Endothelial cell of umbilical vein (primary cell): ENCODE measurements around the gene SLFNL1. TPM values are rescaled to one million over a fixed set of nuclear protein-coding genes. Genes with fewer than 3 reads are reported as not detected.

Experiments
- BruUV-seq: library from RNA; stranded (reverse); fragments of 400-500 nt; replicated peaks from 2 replicates; lab custom pipeline; 2021; lab: Mats Ljungman, UMichigan
- CTCF ChIA-PET: fragments of 300-600, 350-600 bp; sonication (Branson Sonifier 250); formaldehyde crosslinking; loops from one replicate; lab custom pipeline; 2021; ENCODE audit warnings: antibody characterized with exemption, inconsistent platforms; lab: Charles Lee
- POLR2A ChIA-PET: fragments of 300-600, 350-600 bp; sonication (Branson Sonifier 250); formaldehyde crosslinking; loops from one replicate; lab custom pipeline; 2021; ENCODE audit warnings: antibody characterized with exemption, inconsistent platforms; lab: Charles Lee
- DNase-seq: peaks from one replicate; pipeline ENCODE4 v3.0.0-alpha.2; 2011; ENCODE audit warnings: low read depth, low spot score
- FAIRE-seq: peaks from 2 replicates; lab custom pipeline; 2011; peaks lifted over from hg19 to GRCh38; lab: Jason Lieb, UNC
- H2AFZ ChIP-seq: 2 replicates; pipeline ENCODE4 v1.6.0; 2012; ENCODE audit warnings: low read depth, low read length, control low read depth, inconsistent platforms
- H3K27ac ChIP-seq: 2 replicates; pipeline ENCODE4 v1.5.1; 2011; ENCODE audit warnings: low read depth, mild to moderate bottlenecking, control low read depth, low read length, moderate library complexity; ENCODE audit not compliant: insufficient read depth
- H3K27me3 ChIP-seq, 2 experiments: 2 replicates each; pipeline versions ENCODE4 v1.6.0 to v1.6.1; 2011; ENCODE audit warnings: low read length in 2 of 2, mixed read lengths in 1 of 2; ENCODE audit not compliant: control insufficient read depth in 2 of 2, insufficient read depth in 2 of 2
- H3K36me3 ChIP-seq, 2 experiments: 2 replicates in 1 of 2; 3 replicates in 1 of 2; pipeline ENCODE4 v1.5.1; 2011; ENCODE audit warnings: low read length in 2 of 2, mild to moderate bottlenecking in 1 of 2, moderate library complexity in 1 of 2; ENCODE audit not compliant: control insufficient read depth in 2 of 2, insufficient read depth in 2 of 2; ENCODE audit errors: extremely low read depth in 1 of 2
- H3K4me1 ChIP-seq: 3 replicates; pipeline ENCODE4 v1.5.1; 2011; ENCODE audit warnings: mild to moderate bottlenecking, low read length; ENCODE audit not compliant: control insufficient read depth, insufficient read depth; ENCODE audit errors: extremely low read depth
- H3K4me2 ChIP-seq: 2 replicates; pipeline ENCODE4 v1.6.1; 2011; ENCODE audit warnings: low read length, control low read depth, mixed read lengths; ENCODE audit not compliant: insufficient read depth
- H3K4me3 ChIP-seq, 3 experiments: fragments of 200-600 bp in 1 of 3; sonication (generic), shearing (Covaris generic) in 1 of 3; replicated peaks in 1 of 3; 2 replicates each; pipeline ENCODE4 v1.5.1; 2011 to 2016; ENCODE audit warnings: control low read depth in 3 of 3, low read length in 3 of 3, mild to moderate bottlenecking in 2 of 3, inconsistent platforms in 1 of 3, low read depth in 1 of 3, moderate library complexity in 1 of 3; ENCODE audit not compliant: insufficient read depth in 1 of 3
- H3K79me2 ChIP-seq: 2 replicates; pipeline ENCODE4 v1.6.0; 2012; ENCODE audit warnings: low read length, inconsistent platforms; ENCODE audit not compliant: control insufficient read depth, insufficient read depth
- H3K9ac ChIP-seq: replicated peaks from 2 replicates; pipeline ENCODE3; 2011; ENCODE audit warnings: low read length, control low read depth; ENCODE audit not compliant: insufficient read depth; ENCODE audit errors: extremely low read depth
- H3K9me1 ChIP-seq: replicated peaks from 3 replicates; pipeline ENCODE4 v1.6.0; 2011; ENCODE audit warnings: mild to moderate bottlenecking, low read length; ENCODE audit not compliant: control insufficient read depth, insufficient read depth; ENCODE audit errors: extremely low read depth
- H3K9me3 ChIP-seq: replicated peaks from 2 replicates; pipeline ENCODE4 v1.5.1; 2012; ENCODE audit warnings: low read length, inconsistent platforms; ENCODE audit not compliant: control insufficient read depth, insufficient read depth
- H4K20me1 ChIP-seq: replicated peaks from 2 replicates; pipeline ENCODE3; 2011; ENCODE audit warnings: mild to moderate bottlenecking, low read length; ENCODE audit not compliant: control insufficient read depth, insufficient read depth; ENCODE audit errors: extremely low read depth
- EZH2 ChIP-seq: IDR thresholded peaks from 2 replicates; pipeline ENCODE4 v1.6.1; 2012; ENCODE audit warnings: borderline replicate concordance, low read depth, mild to moderate bottlenecking, moderate library complexity, low read length, inconsistent platforms; ENCODE audit not compliant: severe bottlenecking
- FOS ChIP-seq: IDR thresholded peaks from 2 replicates; pipeline ENCODE4 v1.6.1; 2011; ENCODE audit warnings: mild to moderate bottlenecking, low read length, moderate library complexity, borderline replicate concordance; ENCODE audit not compliant: insufficient read depth
- GATA2 ChIP-seq: IDR thresholded peaks from 2 replicates; pipeline ENCODE4 v1.7.0; 2011; ENCODE audit warnings: low read depth, mild to moderate bottlenecking, moderate library complexity, mixed read lengths, low read length; ENCODE audit not compliant: insufficient read length, insufficient read depth
- JUN ChIP-seq: IDR thresholded peaks from 2 replicates; pipeline ENCODE4 v1.6.1; 2011; ENCODE audit warnings: borderline replicate concordance, low read depth; ENCODE audit not compliant: insufficient read length, insufficient read depth
- MYC ChIP-seq: IDR thresholded peaks from one replicate; pipeline ENCODE4 v1.6.1; 2011; ENCODE audit warnings: mild to moderate bottlenecking, low read depth, low read length
- POLR2A ChIP-seq: IDR thresholded peaks from 2 replicates; pipeline ENCODE4 v1.6.1; 2012; ENCODE audit warnings: low read depth, mild to moderate bottlenecking, control low read depth, low read length
- POLR2AphosphoS5 ChIP-seq: IDR thresholded peaks from 2 replicates; pipeline ENCODE4 v1.6.1; 2012; ENCODE audit warnings: low read depth, mild to moderate bottlenecking, control low read depth, low read length, moderate library complexity; ENCODE audit not compliant: insufficient read depth
- dilution Hi-C: fragments of 300-500 bp; cut with MboI; formaldehyde crosslinking; loops from one replicate; pipeline ENCODE4 v1.15.0; 2019; ENCODE audit warnings: low sequenced_read_pairs; ENCODE audit not compliant: extremely low pct_ligation_motif_present
- intact Hi-C: fragments of 100-400 bp; cut with micrococcal nuclease; formaldehyde crosslinking; loops from one replicate; pipeline ENCODE4 v1.10.0; 2022
- polyA plus RNA-seq, 4 experiments: library from polyadenylated mRNA; depleted of rRNA in 3 of 4; stranded (reverse) in 3 of 4; unstranded in 1 of 4; fragments of >200 nt; gene quantifications; 2 replicates each; pipeline versions ENCODE4 v1.2.1 to v1.2.3, GENCODE V29; 2011 to 2012; ENCODE audit warnings: missing spikeins in 1 of 4
- total RNA-seq: library from RNA; stranded (reverse); gene quantifications from 2 replicates; pipeline ENCODE4 v1.2.3, GENCODE V29; 2021
- TF ChIP-seq, protein P1 (sequence below), 2 donors: IDR thresholded peaks; 1 replicate in 1 of 2; 2 replicates in 1 of 2; pipeline ENCODE4 v1.5.1; 2011; ENCODE audit warnings: low read length in 2 of 2, mild to moderate bottlenecking in 2 of 2, moderate library complexity in 2 of 2, control low read depth in 1 of 2, inconsistent platforms in 1 of 2, low read depth in 1 of 2; ENCODE audit not compliant: insufficient read depth in 1 of 2; ENCODE audit errors: extremely low read depth in 1 of 2
- TF ChIP-seq, protein P2 (sequence below): IDR thresholded peaks from 2 replicates; pipeline ENCODE4 v1.6.1; 2011; ENCODE audit not compliant: insufficient read depth, insufficient read length

Gene SLFNL1
- total and polyA plus RNA-seq, 2 donors (not counting 3 experiments of a cell fraction or from before 2014, with no cell fraction given): 0.14 to 0.29 TPM

DNA sequence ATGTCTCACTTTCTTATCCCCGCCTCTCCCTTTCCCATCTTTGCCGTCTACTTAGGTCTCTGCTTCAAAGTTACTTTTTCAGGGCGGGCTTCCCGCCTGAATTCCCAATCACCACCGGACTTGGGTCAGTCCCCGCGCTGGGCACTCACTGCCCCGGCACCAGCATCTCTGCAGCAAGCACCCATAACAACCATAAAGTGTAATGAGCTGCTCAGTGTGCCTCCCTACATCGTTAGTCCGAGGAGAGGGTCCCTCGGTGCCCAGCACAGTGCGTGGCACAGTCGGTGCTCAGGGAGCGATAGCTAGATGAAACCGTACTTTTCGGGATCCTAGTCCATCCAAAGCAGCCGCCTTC lies 42.7 kb downstream of the SLFNL1 start:
- H3K79me2 ChIP-seq: peaks cover 39% of the 10 kb centered on the region
- H3K27ac ChIP-seq: peak overlapping the region; percentile 88
- H3K4me1 ChIP-seq: peaks cover 18% of the 10 kb centered on the region
- DNase-seq (no peak), FAIRE-seq (peak; percentile 4)
- no TSS peak for BruUV-seq
- no peaks in the 10 kb centered on the region for H3K36me3 ChIP-seq
- H3K4me2 ChIP-seq: peak overlapping the region; percentile 49
- H3K9ac ChIP-seq: peak overlapping the region; percentile 90
- H2AFZ ChIP-seq: peak overlapping the region; percentile 99
- CTCF ChIA-PET: interaction anchor here (1.4 to 1.7 kb wide), 3 partner anchors 8 to 26 kb away, joined by 3 to 7 read pairs (median 5); no protein-coding TSS in a partner anchor
- H3K9me1 ChIP-seq: no peaks in the 10 kb centered on the region
- H4K20me1 ChIP-seq: no peaks in the 10 kb centered on the region
- TF ChIP-seq MYC (no peak), JUN (no peak), POLR2A (no peak), EZH2 (no peak), FOS (no peak), GATA2 (no peak), POLR2AphosphoS5 (no peak)
- TF ChIP-seq, protein P1, sequence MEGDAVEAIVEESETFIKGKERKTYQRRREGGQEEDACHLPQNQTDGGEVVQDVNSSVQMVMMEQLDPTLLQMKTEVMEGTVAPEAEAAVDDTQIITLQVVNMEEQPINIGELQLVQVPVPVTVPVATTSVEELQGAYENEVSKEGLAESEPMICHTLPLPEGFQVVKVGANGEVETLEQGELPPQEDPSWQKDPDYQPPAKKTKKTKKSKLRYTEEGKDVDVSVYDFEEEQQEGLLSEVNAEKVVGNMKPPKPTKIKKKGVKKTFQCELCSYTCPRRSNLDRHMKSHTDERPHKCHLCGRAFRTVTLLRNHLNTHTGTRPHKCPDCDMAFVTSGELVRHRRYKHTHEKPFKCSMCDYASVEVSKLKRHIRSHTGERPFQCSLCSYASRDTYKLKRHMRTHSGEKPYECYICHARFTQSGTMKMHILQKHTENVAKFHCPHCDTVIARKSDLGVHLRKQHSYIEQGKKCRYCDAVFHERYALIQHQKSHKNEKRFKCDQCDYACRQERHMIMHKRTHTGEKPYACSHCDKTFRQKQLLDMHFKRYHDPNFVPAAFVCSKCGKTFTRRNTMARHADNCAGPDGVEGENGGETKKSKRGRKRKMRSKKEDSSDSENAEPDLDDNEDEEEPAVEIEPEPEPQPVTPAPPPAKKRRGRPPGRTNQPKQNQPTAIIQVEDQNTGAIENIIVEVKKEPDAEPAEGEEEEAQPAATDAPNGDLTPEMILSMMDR (IDR thresholded peaks at IDR 0.05; ENCODE audit: extremely low read depth in 1 of 2, insufficient read depth in 1 of 2, low read depth in 1 of 2, low read length in 2 of 2): no peak
- TF ChIP-seq, protein P2, sequence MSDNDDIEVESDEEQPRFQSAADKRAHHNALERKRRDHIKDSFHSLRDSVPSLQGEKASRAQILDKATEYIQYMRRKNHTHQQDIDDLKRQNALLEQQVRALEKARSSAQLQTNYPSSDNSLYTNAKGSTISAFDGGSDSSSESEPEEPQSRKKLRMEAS: no peak
- POLR2A ChIA-PET: interaction anchor here (0.9 kb wide), 1 partner anchor 121 kb away, joined by 3 read pairs; no protein-coding TSS in a partner anchor
- no peaks in the 10 kb centered on the region for H3K27me3 ChIP-seq
- intact Hi-C loops: loop anchor here (1.0 kb wide), 1 partner anchor 24 kb away; no protein-coding TSS in a partner anchor
- H3K9me3 ChIP-seq: no peaks in the 10 kb centered on the region
- dilution Hi-C loops: no loop called here
- H3K4me3 ChIP-seq: peak overlapping the region; percentile 11 to 69 (median 69)
